ENCODE results near the gene TMEM225B. TPM values are rescaled to one million over a fixed set of nuclear protein-coding genes. Genes with fewer than 3 reads are reported as not detected.

TMEM225B gene
- total and polyA plus RNA-seq, 2 donors (not counting 1 experiment from before 2014, with no cell fraction given), result 0.86 to 0.95 TPM

DNA sequence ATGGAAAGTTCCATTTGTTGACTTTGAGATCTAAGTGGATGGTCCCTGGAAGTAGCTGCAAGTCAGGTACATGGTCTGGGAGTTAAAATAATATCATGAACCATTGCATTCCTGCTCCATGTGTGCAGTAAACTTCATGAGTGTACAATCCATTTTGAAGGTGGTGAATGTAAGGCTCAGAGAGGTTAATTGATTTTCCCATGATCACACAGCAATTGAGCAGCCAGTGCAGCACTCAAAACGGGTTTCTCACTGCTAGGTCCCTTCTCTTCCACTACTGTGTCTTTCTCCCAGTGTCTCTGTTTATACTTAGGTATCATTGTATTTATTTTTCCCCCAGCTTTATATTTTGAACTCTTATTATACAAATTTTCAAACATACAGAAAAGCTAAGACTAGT is 28.6 kb downstream of the TMEM225B start:
- Histone ChIP-seq H2AFZ (ENCODE audit: insufficient read depth, low read depth, low read length, poor library complexity, severe bottlenecking) (no peak overlapping the region), H3K79me2 (ENCODE audit: control insufficient read depth, insufficient read depth, low read length) (peaks cover 24% of the 10 kb centered on the region), H3K9ac (ENCODE audit: low read length) (no peak overlapping the region), H3K27ac (ENCODE audit: low read length in 2 of 2) (no peak overlapping the region), H3K4me3 (ENCODE audit: control extremely low read depth in 1 of 5, extremely low read depth in 1 of 5, insufficient read depth in 1 of 5, low read depth in 2 of 5, low read length in 4 of 5) (no peak overlapping the region), H3K4me2 (replicated peaks; ENCODE audit: low read depth, low read length, poor library complexity, severe bottlenecking) (no peak overlapping the region), H3K36me3 (replicated peaks in 1 of 2; ENCODE audit: control extremely low read depth in 1 of 2, control insufficient read depth in 1 of 2, extremely low read depth in 1 of 2, insufficient read depth in 2 of 2, low read length in 1 of 2) (peaks cover 1 to 81% of the 10 kb centered on the region in 2 experiments), H4K20me1 (ENCODE audit: control insufficient read depth, insufficient read depth, low read length, poor library complexity, severe bottlenecking) (peaks cover 21% of the 10 kb centered on the region), H3K27me3 (replicated peaks in 1 of 4; ENCODE audit: control extremely low read depth in 1 of 4, control insufficient read depth in 3 of 4, insufficient read depth in 4 of 4, low read length in 3 of 4) (no peaks in the 10 kb centered on the region), H3K4me1 (ENCODE audit: control insufficient read depth in 2 of 2, insufficient read depth in 2 of 2, low read length in 2 of 2) (no peaks in the 10 kb centered on the region), H3K9me3 (ENCODE audit: control extremely low read depth in 1 of 3, control insufficient read depth in 2 of 3, insufficient read depth in 1 of 3, low read length in 2 of 3) (no peaks in the 10 kb centered on the region)
- Mint-ChIP-seq H3K9me3 (ENCODE audit: insufficient read depth) (no peaks in the 10 kb centered on the region), H3K27me3 (no peaks in the 10 kb centered on the region), H3K27ac (no peak overlapping the region), H3K4me3 (no peak overlapping the region), H3K4me1 (peaks cover 2% of the 10 kb centered on the region)
- POLR2A ChIA-PET, result no interaction called here
- intact Hi-C loops (cut with micrococcal nuclease), result no loop called here
- CTCF ChIA-PET, result no interaction called here
- ATAC-seq (ENCODE audit: low read depth) (no peak), DNase-seq (no peak)
- WGBS (ENCODE audit: insufficient coverage), result no CpG with 5 or more reads among the region's 1 CpG
- TF ChIP-seq, protein P1, sequence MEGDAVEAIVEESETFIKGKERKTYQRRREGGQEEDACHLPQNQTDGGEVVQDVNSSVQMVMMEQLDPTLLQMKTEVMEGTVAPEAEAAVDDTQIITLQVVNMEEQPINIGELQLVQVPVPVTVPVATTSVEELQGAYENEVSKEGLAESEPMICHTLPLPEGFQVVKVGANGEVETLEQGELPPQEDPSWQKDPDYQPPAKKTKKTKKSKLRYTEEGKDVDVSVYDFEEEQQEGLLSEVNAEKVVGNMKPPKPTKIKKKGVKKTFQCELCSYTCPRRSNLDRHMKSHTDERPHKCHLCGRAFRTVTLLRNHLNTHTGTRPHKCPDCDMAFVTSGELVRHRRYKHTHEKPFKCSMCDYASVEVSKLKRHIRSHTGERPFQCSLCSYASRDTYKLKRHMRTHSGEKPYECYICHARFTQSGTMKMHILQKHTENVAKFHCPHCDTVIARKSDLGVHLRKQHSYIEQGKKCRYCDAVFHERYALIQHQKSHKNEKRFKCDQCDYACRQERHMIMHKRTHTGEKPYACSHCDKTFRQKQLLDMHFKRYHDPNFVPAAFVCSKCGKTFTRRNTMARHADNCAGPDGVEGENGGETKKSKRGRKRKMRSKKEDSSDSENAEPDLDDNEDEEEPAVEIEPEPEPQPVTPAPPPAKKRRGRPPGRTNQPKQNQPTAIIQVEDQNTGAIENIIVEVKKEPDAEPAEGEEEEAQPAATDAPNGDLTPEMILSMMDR (IDR thresholded peaks at IDR 0.05), result no peak
- no peak for TF ChIP-seq EZH2 (IDR thresholded peaks at IDR 0.05; ENCODE audit: borderline replicate concordance, insufficient read depth, low read depth, low read length, poor library complexity, severe bottlenecking)

DNA sequence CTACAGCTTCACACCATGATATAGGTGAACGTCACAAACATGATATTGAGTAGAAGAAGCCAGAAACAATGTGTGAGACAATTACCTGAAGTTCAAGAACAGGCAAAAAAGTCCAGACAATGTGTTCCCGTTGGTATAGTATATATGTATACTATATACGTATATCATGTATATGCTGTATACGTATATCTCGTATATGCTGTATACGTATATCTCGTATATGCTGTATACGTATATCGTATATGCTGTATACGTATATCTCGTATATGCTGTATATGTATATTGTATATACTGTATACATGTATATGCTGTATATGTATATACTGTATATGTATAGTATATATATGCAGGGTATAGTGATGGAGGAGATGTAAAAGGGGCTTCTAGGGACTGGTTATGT is 29.4 kb downstream of the TMEM225B start:
- CTCF ChIA-PET, result no interaction called here
- H2AFZ ChIP-seq (ENCODE audit: insufficient read depth, low read depth, low read length, poor library complexity, severe bottlenecking), result no peak overlapping the region
- no CpG with 5 or more reads among the region's 11 CpGs for WGBS (ENCODE audit: insufficient coverage)
- no peaks in the 10 kb centered on the region for H3K4me1 ChIP-seq (ENCODE audit: control insufficient read depth in 2 of 2, insufficient read depth in 2 of 2, low read length in 2 of 2)
- POLR2A ChIA-PET, result no interaction called here
- no peak overlapping the region for H3K4me3 Mint-ChIP-seq
- DNase-seq, result no peak
- H3K79me2 ChIP-seq (ENCODE audit: control insufficient read depth, insufficient read depth, low read length), result peaks cover 22% of the 10 kb centered on the region
- no peak overlapping the region for H3K27ac ChIP-seq (ENCODE audit: low read length in 2 of 2)
- intact Hi-C loops (cut with micrococcal nuclease), result no loop called here
- no peak overlapping the region for H3K4me3 ChIP-seq (ENCODE audit: control extremely low read depth in 1 of 5, extremely low read depth in 1 of 5, insufficient read depth in 1 of 5, low read depth in 2 of 5, low read length in 4 of 5)
- peaks cover 2% of the 10 kb centered on the region for H3K4me1 Mint-ChIP-seq
- no peaks in the 10 kb centered on the region for H3K9me3 ChIP-seq (ENCODE audit: control extremely low read depth in 1 of 3, control insufficient read depth in 2 of 3, insufficient read depth in 1 of 3, low read length in 2 of 3)
- H3K36me3 ChIP-seq (replicated peaks in 1 of 2; ENCODE audit: control extremely low read depth in 1 of 2, control insufficient read depth in 1 of 2, extremely low read depth in 1 of 2, insufficient read depth in 2 of 2, low read length in 1 of 2), result peaks cover 1 to 77% of the 10 kb centered on the region in 2 experiments
- H3K27me3 ChIP-seq (replicated peaks in 1 of 4; ENCODE audit: control extremely low read depth in 1 of 4, control insufficient read depth in 3 of 4, insufficient read depth in 4 of 4, low read length in 3 of 4), result no peaks in the 10 kb centered on the region
- TF ChIP-seq, protein P1 (IDR thresholded peaks at IDR 0.05), result no peak
- no peak for TF ChIP-seq EZH2 (IDR thresholded peaks at IDR 0.05; ENCODE audit: borderline replicate concordance, insufficient read depth, low read depth, low read length, poor library complexity, severe bottlenecking)
- no peaks in the 10 kb centered on the region for H3K9me3 Mint-ChIP-seq (ENCODE audit: insufficient read depth)
- H3K9ac ChIP-seq (ENCODE audit: low read length), result no peak overlapping the region
- no peaks in the 10 kb centered on the region for H3K27me3 Mint-ChIP-seq
- peaks cover 21% of the 10 kb centered on the region for H4K20me1 ChIP-seq (ENCODE audit: control insufficient read depth, insufficient read depth, low read length, poor library complexity, severe bottlenecking)
- no peak overlapping the region for H3K4me2 ChIP-seq (replicated peaks; ENCODE audit: low read depth, low read length, poor library complexity, severe bottlenecking)
- ATAC-seq (ENCODE audit: low read depth), result no peak
- no peak overlapping the region for H3K27ac Mint-ChIP-seq

All from B cell (primary cell).